Gastrocnemius medialis (tissue), 4 donors: ENCODE results near the gene CCDC188.

Experiments used
- POLR2A ChIP-seq, 2 donors: fragments of 450-650 bp; IDR thresholded peaks; one replicate each; pipeline ENCODE4 v1.6.1; 2017; ENCODE audit warnings: antibody characterized with exemption in 2 of 2, mild to moderate bottlenecking in 2 of 2, moderate library complexity in 2 of 2
- TF ChIP-seq, protein P1 (sequence below), 5 experiments: fragments of 450-650 bp in 3 of 5; fragments of 200-600 bp in 2 of 5; sonication (generic) in 2 of 5; IDR thresholded peaks in 4 of 5; conservative IDR thresholded peaks in 1 of 5; 1 replicate in 4 of 5; 2 replicates in 1 of 5; pipeline ENCODE4 v1.5.1; 2016 to 2019; ENCODE audit warnings: antibody characterized with exemption in 5 of 5, mild to moderate bottlenecking in 3 of 5, moderate library complexity in 3 of 5

DNA sequence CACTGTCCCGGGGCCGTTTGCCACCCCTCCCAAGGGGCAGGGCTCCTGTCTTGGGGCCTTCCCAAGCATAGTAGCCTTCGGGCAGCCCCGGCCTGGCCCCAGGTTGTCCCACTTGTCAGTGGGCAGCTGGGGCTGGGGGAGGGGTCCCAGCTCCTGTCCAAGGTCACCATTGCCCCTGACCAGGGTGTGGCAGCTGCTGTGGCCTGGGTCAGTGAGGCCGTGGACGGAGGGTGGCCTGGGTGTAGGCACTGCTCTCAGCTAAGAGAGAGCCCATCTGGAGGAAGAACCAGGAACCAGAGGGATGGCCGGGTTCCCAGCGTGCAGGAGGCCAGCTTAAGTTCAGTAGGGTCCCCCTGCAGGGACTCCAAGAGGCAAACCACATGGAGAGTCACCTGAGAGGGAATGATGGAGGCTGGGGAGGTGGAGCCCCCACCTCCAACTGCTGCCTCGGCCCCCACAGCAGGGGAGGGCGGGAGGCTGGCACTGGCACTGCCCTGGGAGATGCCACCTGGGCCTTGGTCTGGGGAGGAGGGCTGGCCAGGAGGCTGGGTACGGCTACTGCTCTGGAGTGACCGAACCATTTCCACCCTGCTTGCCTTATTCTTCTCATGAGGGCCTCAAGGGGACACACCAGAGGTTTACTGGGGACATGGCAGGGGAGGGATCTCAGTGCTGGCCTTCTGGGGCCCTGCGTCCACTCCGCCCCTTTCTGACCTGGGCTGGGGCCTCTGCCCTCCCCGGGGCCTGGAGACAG, 6.8 kb upstream of the CCDC188 start:
- TF ChIP-seq, protein P1, sequence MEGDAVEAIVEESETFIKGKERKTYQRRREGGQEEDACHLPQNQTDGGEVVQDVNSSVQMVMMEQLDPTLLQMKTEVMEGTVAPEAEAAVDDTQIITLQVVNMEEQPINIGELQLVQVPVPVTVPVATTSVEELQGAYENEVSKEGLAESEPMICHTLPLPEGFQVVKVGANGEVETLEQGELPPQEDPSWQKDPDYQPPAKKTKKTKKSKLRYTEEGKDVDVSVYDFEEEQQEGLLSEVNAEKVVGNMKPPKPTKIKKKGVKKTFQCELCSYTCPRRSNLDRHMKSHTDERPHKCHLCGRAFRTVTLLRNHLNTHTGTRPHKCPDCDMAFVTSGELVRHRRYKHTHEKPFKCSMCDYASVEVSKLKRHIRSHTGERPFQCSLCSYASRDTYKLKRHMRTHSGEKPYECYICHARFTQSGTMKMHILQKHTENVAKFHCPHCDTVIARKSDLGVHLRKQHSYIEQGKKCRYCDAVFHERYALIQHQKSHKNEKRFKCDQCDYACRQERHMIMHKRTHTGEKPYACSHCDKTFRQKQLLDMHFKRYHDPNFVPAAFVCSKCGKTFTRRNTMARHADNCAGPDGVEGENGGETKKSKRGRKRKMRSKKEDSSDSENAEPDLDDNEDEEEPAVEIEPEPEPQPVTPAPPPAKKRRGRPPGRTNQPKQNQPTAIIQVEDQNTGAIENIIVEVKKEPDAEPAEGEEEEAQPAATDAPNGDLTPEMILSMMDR (IDR thresholded peaks at IDR 0.05 in 4 of 5, conservative IDR thresholded peaks at IDR 0.05 in 1 of 5): no peak
- TF ChIP-seq POLR2A (IDR thresholded peaks at IDR 0.05): no peak
